GM23338 (cell line): ENCODE data around the gene TLE1.

Source experiments
- CREB1 ChIP-seq: fragments of 250-450 bp; sonication (Bioruptor Pico); IDR thresholded peaks from 2 replicates; pipeline ENCODE4 v1.5.0; 2020; ENCODE audit warnings: low read depth, mild to moderate bottlenecking, moderate library complexity
- CTCF ChIP-seq, 2 experiments: fragments of 200-600 bp in 1 of 2; sonication (generic) in 1 of 2; conservative IDR thresholded peaks; 2 replicates each; pipeline versions ENCODE4 v1.5.1 to v1.6.1; 2016 to 2017; ENCODE audit warnings: antibody characterized with exemption in 2 of 2, low read depth in 2 of 2, mild to moderate bottlenecking in 2 of 2, moderate library complexity in 1 of 2
- ETS1 ChIP-seq: IDR thresholded peaks from 2 replicates; pipeline ENCODE4 v1.6.1; 2016; ENCODE audit warnings: antibody characterized with exemption
- EZH2 ChIP-seq: fragments of 200-600 bp; sonication (generic); IDR thresholded peaks from one replicate; pipeline ENCODE4 v1.8.0; 2017; ENCODE audit warnings: antibody characterized with exemption, mild to moderate bottlenecking, low read depth; ENCODE audit not compliant: unreplicated experiment
- EZH2phosphoT487 ChIP-seq: fragments of 200-600 bp; sonication (generic); IDR thresholded peaks from one replicate; pipeline ENCODE4 v1.8.1; 2018; ENCODE audit warnings: antibody characterized with exemption; ENCODE audit not compliant: unreplicated experiment
- JUNB ChIP-seq: IDR thresholded peaks from one replicate; pipeline ENCODE4 v1.6.1; 2016; ENCODE audit warnings: antibody characterized with exemption; ENCODE audit not compliant: unreplicated experiment
- NANOG ChIP-seq: IDR thresholded peaks from 2 replicates; pipeline ENCODE4 v1.6.1; 2016; ENCODE audit warnings: antibody characterized with exemption, borderline replicate concordance
- POLR2AphosphoS5 ChIP-seq: IDR thresholded peaks from 2 replicates; pipeline ENCODE4 v1.6.1; 2016; ENCODE audit warnings: antibody characterized with exemption, low read depth
- REST ChIP-seq: IDR thresholded peaks from one replicate; pipeline ENCODE4 v1.6.1; 2018; ENCODE audit warnings: antibody characterized with exemption; ENCODE audit not compliant: unreplicated experiment
- STAT1 ChIP-seq: IDR thresholded peaks from one replicate; pipeline ENCODE4 v1.6.1; 2016; ENCODE audit warnings: antibody characterized with exemption; ENCODE audit not compliant: unreplicated experiment
- ZNF331 ChIP-seq: fragments of 250-450 bp; sonication (Bioruptor Pico); IDR thresholded peaks from 2 replicates; pipeline ENCODE4 v1.5.0; 2020; ENCODE audit warnings: low read depth, mild to moderate bottlenecking, moderate library complexity
- ZNF462 ChIP-seq: fragments of 250-450 bp; sonication (Bioruptor Pico); IDR thresholded peaks from 2 replicates; pipeline ENCODE4 v1.5.0; 2020; ENCODE audit warnings: mild to moderate bottlenecking, moderate library complexity

- no peak for TF ChIP-seq POLR2AphosphoS5
- no peak for TF ChIP-seq CTCF (conservative IDR thresholded peaks at IDR 0.05; ENCODE audit: low read depth in 2 of 2)
- TF ChIP-seq EZH2: no peak
- TF ChIP-seq JUNB: no peak
- no peak for TF ChIP-seq EZH2phosphoT487
- no peak for TF ChIP-seq REST
- TF ChIP-seq STAT1: no peak
- TF ChIP-seq CREB1: no peak
- no peak for TF ChIP-seq ZNF462 (CRISPR knock-in tag)
- TF ChIP-seq ZNF331 (CRISPR knock-in tag): no peak
- no peak for TF ChIP-seq NANOG
- TF ChIP-seq ETS1: no peak
These were observed 142.9 kb downstream of the TLE1 start for GRCh38 chr9:81546489-81546888.
